NB4 (cell line): ENCODE data around the gene PDE7B.
"Not testable (repeated sequence)": the region's sequence is repeated elsewhere in the genome, so short reads cannot be mapped to it uniquely, and the experiment has no call there.

ENCODE experiments used
- DNase-seq: peaks from one replicate; pipeline ENCODE4 v3.0.0; 2010; ENCODE audit warnings: low read depth
- H3K4me3 ChIP-seq: one replicate; pipeline ENCODE4 v1.5.1; 2011; ENCODE audit warnings: mild to moderate bottlenecking, low read depth, low read length, moderate library complexity
- CTCF ChIP-seq: IDR thresholded peaks from one replicate; pipeline ENCODE4 v1.5.1; 2012; ENCODE audit warnings: low read depth, low read length
- MAX ChIP-seq: IDR thresholded peaks from 2 replicates; pipeline ENCODE4 v1.6.1; 2011; ENCODE audit warnings: low read depth, low read length
- MYC ChIP-seq: IDR thresholded peaks from 2 replicates; pipeline ENCODE4 v1.6.1; 2011; ENCODE audit warnings: low read depth, low read length
- POLR2A ChIP-seq: IDR thresholded peaks from 2 replicates; pipeline ENCODE4 v1.6.1; 2011; ENCODE audit warnings: mild to moderate bottlenecking; ENCODE audit not compliant: insufficient read length; ENCODE audit errors: extremely low read depth

The PDE7B gene

GRCh38 chr6:136213012-136213539 is 361.6 kb downstream of the PDE7B start:
- H3K4me3 ChIP-seq: no peak overlapping the region
- TF ChIP-seq POLR2A (no peak), CTCF (no peak), MAX (no peak), MYC (no peak)
- DNase-seq: no peak

GRCh38 chr6:136213853-136214252 is 362.4 kb downstream of the PDE7B start:
- H3K4me3 ChIP-seq: no peak overlapping the region
- DNase-seq: no peak
- TF ChIP-seq CTCF: no peak
- no peak for TF ChIP-seq POLR2A
- no peak for TF ChIP-seq MYC
- no peak for TF ChIP-seq MAX

- TF ChIP-seq CTCF: no peak
- TF ChIP-seq MAX: no peak
- no peak for TF ChIP-seq MYC
- no peak for TF ChIP-seq POLR2A
- H3K4me3 ChIP-seq: no peak overlapping the region
- no peak for DNase-seq
Measured at GRCh38 chr6:136216503-136217401, 365.3 kb downstream of the PDE7B start.

GRCh38 chr6:136224974-136225373 is 373.5 kb downstream of the PDE7B start:
- not testable (repeated sequence) for DNase-seq, H3K4me3 ChIP-seq

GRCh38 chr6:136225496-136225895 is 374.0 kb downstream of the PDE7B start:
- H3K4me3 ChIP-seq: no peak overlapping the region
- DNase-seq: peak; percentile 36
- TF ChIP-seq MYC (no peak), CTCF (no peak), POLR2A (no peak), MAX (no peak)

- H3K4me3 ChIP-seq: peak overlapping the region; percentile 30
- TF ChIP-seq CTCF (peak; percentile 99), POLR2A (no peak), MYC (no peak)
- peak; percentile 71 for DNase-seq
Measured at GRCh38 chr6:136226027-136226673, 374.6 kb downstream of the PDE7B start.
